ENCODE measurements around the gene DAPK1.
"Not testable (repeated sequence)": the region's sequence is repeated elsewhere in the genome, so short reads cannot be mapped to it uniquely, and the experiment has no call there.

DAPK1 gene

GRCh38 chr9:87742813-87743428, 245.3 kb downstream of the DAPK1 start:
- TF ChIP-seq MEIS1 (CRISPR knock-in tag; IDR thresholded peaks at IDR 0.05; ENCODE audit: borderline replicate concordance) (no peak), SETDB1 (IDR thresholded peaks at IDR 0.05; ENCODE audit: insufficient read length, low read length) (peak; percentile 90)
- no peak overlapping the region for H3K4me3 ChIP-seq (ENCODE audit: low read depth, low read length)
- no peak overlapping the region for H3K27ac ChIP-seq (ENCODE audit: extremely low read depth, low read depth, low read length)
- no peaks in the 10 kb centered on the region for H3K9me3 ChIP-seq (ENCODE audit: control insufficient read depth, insufficient read depth, low read depth, low read length)
- ChIA-PET POLR2A (no interaction called here), CTCF (no interaction called here)
- no peaks in the 10 kb centered on the region for H3K4me1 ChIP-seq (ENCODE audit: control insufficient read depth, insufficient read depth, low read length)
- H3K36me3 ChIP-seq (ENCODE audit: control insufficient read depth in 2 of 2, insufficient read depth in 1 of 2, low read length in 2 of 2), result no peaks in the 10 kb centered on the region

GRCh38 chr9:87744247-87744646, 246.6 kb downstream of the DAPK1 start:
- CTCF ChIA-PET; H3K27ac ChIP-seq (ENCODE audit: extremely low read depth, low read depth, low read length); H3K9me3 ChIP-seq (ENCODE audit: control insufficient read depth, insufficient read depth, low read depth, low read length); H3K4me3 ChIP-seq (ENCODE audit: low read depth, low read length); H3K36me3 ChIP-seq (ENCODE audit: control insufficient read depth in 2 of 2, insufficient read depth in 1 of 2, low read length in 2 of 2); H3K4me1 ChIP-seq (ENCODE audit: control insufficient read depth, insufficient read depth, low read length); POLR2A ChIA-PET: not testable (repeated sequence)
- peak; percentile 52 for TF ChIP-seq ZNF146 (tag by site-specific recombination; IDR thresholded peaks at IDR 0.05)

DNA sequence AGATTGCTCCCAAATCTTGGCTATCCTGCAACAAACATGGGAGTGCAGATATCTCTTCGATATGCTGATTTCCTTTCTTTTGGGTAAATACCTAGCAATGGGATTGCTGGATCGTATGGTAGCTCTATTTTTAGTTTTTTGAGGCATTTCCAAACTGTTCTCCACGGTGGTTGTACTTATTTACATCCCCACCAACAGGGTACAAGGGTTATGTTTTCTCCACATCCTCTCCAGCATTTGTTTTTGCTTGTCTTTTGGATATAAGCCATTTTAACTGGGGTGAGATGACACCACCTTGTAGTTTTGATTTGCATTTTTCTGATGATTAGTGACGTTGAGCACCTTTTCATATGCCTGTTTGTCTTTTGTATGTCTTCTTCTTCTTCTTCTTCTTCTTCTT, 248.5 kb downstream of the DAPK1 start:
- no peak for TF ChIP-seq ZNF266 (tag by site-specific recombination; IDR thresholded peaks at IDR 0.05; ENCODE audit: low read depth)
- H3K36me3 ChIP-seq (ENCODE audit: control insufficient read depth in 2 of 2, insufficient read depth in 1 of 2, low read length in 2 of 2), result no peaks in the 10 kb centered on the region
- POLR2A ChIA-PET, result no interaction called here

GRCh38 chr9:87748881-87749280, 251.2 kb downstream of the DAPK1 start:
- Histone ChIP-seq H3K9me3 (ENCODE audit: control insufficient read depth, insufficient read depth, low read depth, low read length) (no peaks in the 10 kb centered on the region), H3K27ac (ENCODE audit: extremely low read depth, low read depth, low read length) (no peak overlapping the region), H3K4me1 (ENCODE audit: control insufficient read depth, insufficient read depth, low read length) (no peaks in the 10 kb centered on the region), H3K36me3 (ENCODE audit: control insufficient read depth in 2 of 2, insufficient read depth in 1 of 2, low read length in 2 of 2) (no peaks in the 10 kb centered on the region), H3K4me3 (ENCODE audit: low read depth, low read length) (no peak overlapping the region)
- ChIA-PET POLR2A (no interaction called here), CTCF (no interaction called here)
- no peak for TF ChIP-seq ZNF670 (tag by site-specific recombination; IDR thresholded peaks at IDR 0.05; ENCODE audit: low read depth)
- TF ChIP-seq ZNF610 (tag by site-specific recombination; IDR thresholded peaks at IDR 0.05; ENCODE audit: borderline replicate concordance), result no peak
- TF ChIP-seq, protein P1, sequence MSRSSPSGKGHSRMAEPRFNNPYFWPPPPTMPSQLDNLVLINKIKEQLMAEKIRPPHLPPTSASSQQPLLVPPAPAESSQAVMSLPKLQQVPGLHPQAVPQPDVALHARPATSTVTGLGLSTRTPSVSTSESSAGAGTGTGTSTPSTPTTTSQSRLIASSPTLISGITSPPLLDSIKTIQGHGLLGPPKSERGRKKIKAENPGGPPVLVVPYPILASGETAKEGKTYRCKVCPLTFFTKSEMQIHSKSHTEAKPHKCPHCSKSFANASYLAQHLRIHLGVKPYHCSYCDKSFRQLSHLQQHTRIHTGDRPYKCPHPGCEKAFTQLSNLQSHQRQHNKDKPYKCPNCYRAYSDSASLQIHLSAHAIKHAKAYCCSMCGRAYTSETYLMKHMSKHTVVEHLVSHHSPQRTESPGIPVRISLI (tag by site-specific recombination; IDR thresholded peaks at IDR 0.05), result no peak
- no peak for TF ChIP-seq ZBTB10 (tag by site-specific recombination; IDR thresholded peaks at IDR 0.05)
- no peak for TF ChIP-seq ZNF544 (tag by site-specific recombination; IDR thresholded peaks at IDR 0.05)
- TF ChIP-seq SCRT1 (tag by site-specific recombination; IDR thresholded peaks at IDR 0.05; ENCODE audit: borderline replicate concordance), result no peak
- TF ChIP-seq ZNF624 (tag by site-specific recombination; IDR thresholded peaks at IDR 0.05), result no peak
- TF ChIP-seq ZBTB7A (tag by site-specific recombination; IDR thresholded peaks at IDR 0.05; ENCODE audit: low read depth), result no peak
- TF ChIP-seq ATF2 (tag by site-specific recombination; IDR thresholded peaks at IDR 0.05; ENCODE audit: low read depth), result no peak
- TF ChIP-seq ZNF449 (tag by site-specific recombination; IDR thresholded peaks at IDR 0.05), result no peak
- no peak for TF ChIP-seq ZNF585B (tag by site-specific recombination; IDR thresholded peaks at IDR 0.05)
- TF ChIP-seq ZBTB1 (tag by site-specific recombination; IDR thresholded peaks at IDR 0.05), result no peak
- no peak for TF ChIP-seq FEZF1 (tag by site-specific recombination; IDR thresholded peaks at IDR 0.05)
- no peak for TF ChIP-seq ZBTB48 (tag by site-specific recombination; IDR thresholded peaks at IDR 0.05)
- no peak for TF ChIP-seq ZNF701 (tag by site-specific recombination; IDR thresholded peaks at IDR 0.05)
- TF ChIP-seq ZNF311 (tag by site-specific recombination; IDR thresholded peaks at IDR 0.05; ENCODE audit: borderline replicate concordance), result no peak

More for the DNA sequence above, 248.5 kb downstream of the DAPK1 start:
- CTCF ChIA-PET, result interaction anchor here (0.6 kb wide), 1 partner anchor 1311 kb away, joined by 3 read pairs; no protein-coding TSS in a partner anchor
- no peak overlapping the region for H3K4me3 ChIP-seq (ENCODE audit: low read depth, low read length)
- no peaks in the 10 kb centered on the region for H3K9me3 ChIP-seq (ENCODE audit: control insufficient read depth, insufficient read depth, low read depth, low read length)
- H3K27ac ChIP-seq (ENCODE audit: extremely low read depth, low read depth, low read length), result no peak overlapping the region
- no peaks in the 10 kb centered on the region for H3K4me1 ChIP-seq (ENCODE audit: control insufficient read depth, insufficient read depth, low read length)
